Loucy (cell line): ENCODE results near the gene GPR12.

Experiments
- CTCF ChIP-seq: fragments of 200-600 bp; sonication (generic); conservative IDR thresholded peaks from 2 replicates; pipeline ENCODE4 v1.5.1; 2014; ENCODE audit warnings: mild to moderate bottlenecking, antibody characterized with exemption, low read length
- EZH2phosphoT487 ChIP-seq: fragments of 200-600 bp; IDR thresholded peaks from 2 replicates; pipeline ENCODE4 v1.6.1; 2018; ENCODE audit warnings: antibody characterized with exemption, mild to moderate bottlenecking, moderate library complexity, borderline replicate concordance

- TF ChIP-seq EZH2phosphoT487 (no peak), CTCF (no peak)
Measured at GRCh38 chr13:26772531-26772930, 11.9 kb upstream of the GPR12 start.
